ENCODE data around the gene P2RY14. TPM values are rescaled to one million over a fixed set of nuclear protein-coding genes. Genes with fewer than 3 reads are reported as not detected.

The P2RY14 gene
- total RNA-seq, 1 experiment from 2014 or later = not detected

DNA sequence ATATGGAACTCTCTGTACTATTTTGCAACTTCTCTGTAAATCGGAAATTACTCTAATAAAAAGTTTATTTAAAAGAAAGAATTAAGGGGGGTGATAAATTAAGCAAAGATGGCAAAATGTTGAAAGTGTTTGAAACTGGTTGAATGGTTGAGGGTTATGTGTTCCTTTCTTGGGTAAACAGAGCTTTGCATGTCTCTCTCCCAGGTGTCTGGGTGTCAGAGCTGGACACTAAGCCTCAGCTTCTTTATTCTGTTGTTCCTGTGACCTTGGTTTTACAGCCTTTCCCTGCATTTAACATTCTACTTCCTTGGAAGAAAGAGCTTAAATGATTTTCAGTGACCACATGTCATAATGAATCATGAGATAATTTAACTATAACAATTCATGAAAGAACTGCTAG is 82.5 kb downstream of the P2RY14 start:
- H3K27me3 ChIP-seq (ENCODE audit: insufficient read depth, low read depth) = no peaks in the 10 kb centered on the region
- no peaks in the 10 kb centered on the region for H3K9me3 ChIP-seq (ENCODE audit: insufficient read depth, low read depth)
- POLR2A ChIA-PET (ENCODE audit: unreplicated experiment) = no interaction called here
- no peak overlapping the region for H3K27ac ChIP-seq
- no peaks in the 10 kb centered on the region for H3K79me2 ChIP-seq (ENCODE audit: low read depth)
- H3F3A ChIP-seq (ENCODE audit: insufficient read depth, low read depth) = no peaks in the 10 kb centered on the region
- no peaks in the 10 kb centered on the region for H3K4me1 ChIP-seq (replicated peaks; ENCODE audit: insufficient read depth)
- TF ChIP-seq, protein P1, sequence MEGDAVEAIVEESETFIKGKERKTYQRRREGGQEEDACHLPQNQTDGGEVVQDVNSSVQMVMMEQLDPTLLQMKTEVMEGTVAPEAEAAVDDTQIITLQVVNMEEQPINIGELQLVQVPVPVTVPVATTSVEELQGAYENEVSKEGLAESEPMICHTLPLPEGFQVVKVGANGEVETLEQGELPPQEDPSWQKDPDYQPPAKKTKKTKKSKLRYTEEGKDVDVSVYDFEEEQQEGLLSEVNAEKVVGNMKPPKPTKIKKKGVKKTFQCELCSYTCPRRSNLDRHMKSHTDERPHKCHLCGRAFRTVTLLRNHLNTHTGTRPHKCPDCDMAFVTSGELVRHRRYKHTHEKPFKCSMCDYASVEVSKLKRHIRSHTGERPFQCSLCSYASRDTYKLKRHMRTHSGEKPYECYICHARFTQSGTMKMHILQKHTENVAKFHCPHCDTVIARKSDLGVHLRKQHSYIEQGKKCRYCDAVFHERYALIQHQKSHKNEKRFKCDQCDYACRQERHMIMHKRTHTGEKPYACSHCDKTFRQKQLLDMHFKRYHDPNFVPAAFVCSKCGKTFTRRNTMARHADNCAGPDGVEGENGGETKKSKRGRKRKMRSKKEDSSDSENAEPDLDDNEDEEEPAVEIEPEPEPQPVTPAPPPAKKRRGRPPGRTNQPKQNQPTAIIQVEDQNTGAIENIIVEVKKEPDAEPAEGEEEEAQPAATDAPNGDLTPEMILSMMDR (conservative IDR thresholded peaks at IDR 0.05) = no peak
- no peak for TF ChIP-seq EZH2 (IDR thresholded peaks at IDR 0.05; ENCODE audit: low read depth)
- H4K20me1 ChIP-seq (ENCODE audit: insufficient read depth) = no peaks in the 10 kb centered on the region
- intact Hi-C loops (cut with micrococcal nuclease; ENCODE audit: unreplicated experiment) = no loop called here
- no peak overlapping the region for H3K4me3 ChIP-seq
- no peaks in the 10 kb centered on the region for H3K36me3 ChIP-seq (ENCODE audit: low read depth)
- no peak overlapping the region for H3K4me2 ChIP-seq
- CTCF ChIA-PET = no interaction called here
- H2AFZ ChIP-seq = no peak overlapping the region
- no peaks in the 10 kb centered on the region for H3K9me2 ChIP-seq (ENCODE audit: insufficient read depth)
- no TSS peak for BruUV-seq (replicated peaks)
- no peak for DNase-seq

- H2AFZ ChIP-seq = no peak overlapping the region
- H3K9me3 ChIP-seq (ENCODE audit: insufficient read depth, low read depth) = no peaks in the 10 kb centered on the region
- BruUV-seq (replicated peaks) = no TSS peak
- no peak for DNase-seq
- intact Hi-C loops (cut with micrococcal nuclease; ENCODE audit: unreplicated experiment) = no loop called here
- H3K4me3 ChIP-seq = no peak overlapping the region
- H3F3A ChIP-seq (ENCODE audit: insufficient read depth, low read depth) = no peaks in the 10 kb centered on the region
- ChIA-PET POLR2A (ENCODE audit: unreplicated experiment) (interaction anchor here (0.5 kb wide), 1 partner anchor 610 kb away, joined by 28 read pairs; no protein-coding TSS in a partner anchor), CTCF (no interaction called here)
- H3K4me2 ChIP-seq = no peak overlapping the region
- no peaks in the 10 kb centered on the region for H3K4me1 ChIP-seq (replicated peaks; ENCODE audit: insufficient read depth)
- no peaks in the 10 kb centered on the region for H3K27me3 ChIP-seq (ENCODE audit: insufficient read depth, low read depth)
- H3K79me2 ChIP-seq (ENCODE audit: low read depth) = no peaks in the 10 kb centered on the region
- no peak overlapping the region for H3K27ac ChIP-seq
- no peaks in the 10 kb centered on the region for H3K9me2 ChIP-seq (ENCODE audit: insufficient read depth)
- no peaks in the 10 kb centered on the region for H3K36me3 ChIP-seq (ENCODE audit: low read depth)
- TF ChIP-seq, protein P1 (conservative IDR thresholded peaks at IDR 0.05) = no peak
- no peak for TF ChIP-seq EZH2 (IDR thresholded peaks at IDR 0.05; ENCODE audit: low read depth)
- H4K20me1 ChIP-seq (ENCODE audit: insufficient read depth) = no peaks in the 10 kb centered on the region
These were observed 85.8 kb downstream of the P2RY14 start for GRCh38 chr3:151192545-151192944.

- intact Hi-C loops (cut with micrococcal nuclease; ENCODE audit: unreplicated experiment) = no loop called here
- H3K27me3 ChIP-seq (ENCODE audit: insufficient read depth, low read depth) = no peaks in the 10 kb centered on the region
- CTCF ChIA-PET = no interaction called here
- H3K9me2 ChIP-seq (ENCODE audit: insufficient read depth) = no peaks in the 10 kb centered on the region
- no peak for DNase-seq
- H3K27ac ChIP-seq = no peak overlapping the region
- H3K79me2 ChIP-seq (ENCODE audit: low read depth) = no peaks in the 10 kb centered on the region
- no peaks in the 10 kb centered on the region for H3K36me3 ChIP-seq (ENCODE audit: low read depth)
- no peaks in the 10 kb centered on the region for H3F3A ChIP-seq (ENCODE audit: insufficient read depth, low read depth)
- no peaks in the 10 kb centered on the region for H3K4me1 ChIP-seq (replicated peaks; ENCODE audit: insufficient read depth)
- BruUV-seq (replicated peaks) = no TSS peak
- no peaks in the 10 kb centered on the region for H4K20me1 ChIP-seq (ENCODE audit: insufficient read depth)
- no peak overlapping the region for H2AFZ ChIP-seq
- POLR2A ChIA-PET (ENCODE audit: unreplicated experiment) = no interaction called here
- TF ChIP-seq, protein P1 (conservative IDR thresholded peaks at IDR 0.05) = no peak
- no peak for TF ChIP-seq EZH2 (IDR thresholded peaks at IDR 0.05; ENCODE audit: low read depth)
- H3K4me3 ChIP-seq = no peak overlapping the region
- H3K4me2 ChIP-seq = no peak overlapping the region
- H3K9me3 ChIP-seq (ENCODE audit: insufficient read depth, low read depth) = no peaks in the 10 kb centered on the region
These were observed 87.2 kb downstream of the P2RY14 start for GRCh38 chr3:151191095-151191494.

Measured in PC-9 (cell line).